GM18499 (cell line): ENCODE data around the gene DAPK1.

ENCODE experiments used
- ATAC-seq: cut with Tn5 transposase; IDR thresholded peaks from one replicate; pipeline ENCODE4 v1.9.1; 2021; ENCODE audit warnings: moderate number of reproducible peaks; ENCODE audit not compliant: insufficient read depth, unreplicated experiment

The DAPK1 gene

GRCh38 chr9:87497604-87498045 lies at the start of gene DAPK1:
Gene DAPK1, plus strand, starts transcription at chr9:87497867. Its CDS starts 1,211 bp downstream, at chr9:87499078.
- ATAC-seq, result no peak

- ATAC-seq, result no peak
Observed at GRCh38 chr9:87451149-87451548, 46.5 kb upstream of the DAPK1 start.

- ATAC-seq, result no peak
Observed at GRCh38 chr9:87455407-87455806, 42.3 kb upstream of the DAPK1 start.

- no peak for ATAC-seq
Observed at GRCh38 chr9:87461256-87461655, 36.4 kb upstream of the DAPK1 start.

GRCh38 chr9:87464110-87464991 lies 33.3 kb upstream of the DAPK1 start:
- ATAC-seq, result peak; percentile 61

- no peak for ATAC-seq
Observed at GRCh38 chr9:87464992-87465378, 32.7 kb upstream of the DAPK1 start.

GRCh38 chr9:87465816-87466215 lies 31.9 kb upstream of the DAPK1 start:
- ATAC-seq, result no peak

- no peak for ATAC-seq
Observed at GRCh38 chr9:87467187-87467586, 30.5 kb upstream of the DAPK1 start.

GRCh38 chr9:87469793-87470465 lies 27.7 kb upstream of the DAPK1 start:
- ATAC-seq, result no peak

GRCh38 chr9:87471746-87472145 lies 25.9 kb upstream of the DAPK1 start:
- no peak for ATAC-seq

GRCh38 chr9:87475463-87475862 lies 22.2 kb upstream of the DAPK1 start:
- no peak for ATAC-seq

- ATAC-seq, result no peak
Observed at GRCh38 chr9:87478226-87478992, 19.3 kb upstream of the DAPK1 start.

- peak; percentile 89 for ATAC-seq
Observed at GRCh38 chr9:87479801-87480201, 17.9 kb upstream of the DAPK1 start.

- no peak for ATAC-seq
Observed at GRCh38 chr9:87481890-87482855, 15.5 kb upstream of the DAPK1 start.

- ATAC-seq, result no peak
Observed at GRCh38 chr9:87490225-87490624, 7.4 kb upstream of the DAPK1 start.

- ATAC-seq, result no peak
Observed at GRCh38 chr9:87490907-87491306, 6.8 kb upstream of the DAPK1 start.

- no peak for ATAC-seq
Observed at GRCh38 chr9:87491523-87491922, 6.1 kb upstream of the DAPK1 start.

- ATAC-seq, result no peak
Observed at GRCh38 chr9:87492642-87493041, 5.0 kb upstream of the DAPK1 start.

GRCh38 chr9:87494970-87495471 lies 2.6 kb upstream of the DAPK1 start:
- no peak for ATAC-seq
